HCT116 (cell line): Measurements from ENCODE around the gene AKR1A1. TPM values are rescaled to one million over a fixed set of nuclear protein-coding genes. Genes with fewer than 3 reads are reported as not detected.

Source experiments
- ATAC-seq: fragments of 200-7000 bp; cut with Tn5 transposase; 2 replicates; pipeline ENCODE4 v1.9.1; 2020; ENCODE audit warnings: mild to moderate bottlenecking, moderate library complexity
- BruUV-seq: library from RNA; stranded (reverse); fragments of 400-500 nt; replicated peaks from 2 replicates; lab custom pipeline; 2021; lab: Mats Ljungman, UMichigan
- CTCF ChIA-PET: fragments of 300-600 bp; sonication (Branson Sonifier 250); formaldehyde crosslinking; loops from one replicate; lab custom pipeline; 2021; ENCODE audit warnings: antibody characterized with exemption; lab: Charles Lee
- POLR2A ChIA-PET: fragments of 300-600, 350-600 bp; sonication (Branson Sonifier 250); formaldehyde crosslinking; loops from one replicate; lab custom pipeline; 2021; ENCODE audit warnings: antibody characterized with exemption; lab: Charles Lee
- RAD21 ChIA-PET, 2 experiments: fragments of 300-600 bp; sonication (Branson Sonifier 250); formaldehyde crosslinking; loops; one replicate each; lab custom pipeline; 2023; ENCODE audit warnings: low total read pairs in 2 of 2; ENCODE audit not compliant: uncharacterized antibody in 2 of 2, unreplicated experiment in 2 of 2, low non-redundant PET in 1 of 2; lab: Charles Lee
- DNase-seq: peaks from one replicate; pipeline ENCODE4 v3.0.0-alpha.2; 2010; ENCODE audit warnings: low read depth, low spot score
- H2AFZ ChIP-seq: fragments of 200-600 bp; shearing (Covaris generic), sonication (generic); 2 replicates; pipeline ENCODE4 v1.6.1; 2017; ENCODE audit warnings: low read depth, mixed run types, mixed read lengths, antibody characterized with exemption, low read length; ENCODE audit not compliant: poor library complexity, severe bottlenecking
- H3K27ac ChIP-seq: 2 replicates; pipeline ENCODE4 v1.5.1; 2012; ENCODE audit warnings: low read depth, low read length
- H3K27me3 ChIP-seq: fragments of 200-600 bp; sonication (generic); 2 replicates; pipeline ENCODE4 v1.6.1; 2016; ENCODE audit warnings: mixed run types, low read length, mixed read lengths; ENCODE audit not compliant: insufficient read depth
- H3K36me3 ChIP-seq, 2 experiments: fragments of 200-500 bp in 1 of 2; fragments of 200-600 bp in 1 of 2; sonication (Bioruptor generic) in 1 of 2; sonication (generic) in 1 of 2; 2 replicates each; pipeline versions ENCODE4 v1.5.1 to v1.6.1; 2014 to 2016; ENCODE audit warnings: low read length in 2 of 2, inconsistent platforms in 1 of 2, mixed read lengths in 1 of 2, mixed run types in 1 of 2; ENCODE audit not compliant: insufficient read depth in 2 of 2, control insufficient read depth in 1 of 2
- H3K4me1 ChIP-seq, 2 experiments: fragments of 200-600 bp in 1 of 2; sonication (generic) in 1 of 2; 2 replicates each; pipeline versions ENCODE4 v1.5.1 to v1.6.1; 2012 to 2017; ENCODE audit warnings: low read length in 2 of 2, inconsistent platforms in 1 of 2, mild to moderate bottlenecking in 1 of 2, mixed read lengths in 1 of 2, mixed run types in 1 of 2, moderate library complexity in 1 of 2; ENCODE audit not compliant: insufficient read depth in 2 of 2, control insufficient read depth in 1 of 2
- H3K4me2 ChIP-seq: fragments of 200-600 bp; sonication (generic); 2 replicates; pipeline ENCODE4 v1.6.1; 2017; ENCODE audit warnings: mixed run types, low read length, mixed read lengths
- H3K4me3 ChIP-seq, 2 experiments: fragments of 200-600 bp in 1 of 2; sonication (generic) in 1 of 2; replicated peaks in 1 of 2; 2 replicates each; pipeline ENCODE4 v1.5.1; 2011 to 2016; ENCODE audit warnings: low read length in 2 of 2, control low read depth in 1 of 2, low read depth in 1 of 2, mild to moderate bottlenecking in 1 of 2, mixed read lengths in 1 of 2, mixed run types in 1 of 2
- H3K79me2 ChIP-seq: fragments of 200-600 bp; sonication (generic); 2 replicates; pipeline ENCODE4 v1.6.1; 2017; ENCODE audit warnings: mild to moderate bottlenecking, mixed run types, low read length, moderate library complexity, mixed read lengths; ENCODE audit not compliant: insufficient read depth
- H3K9ac ChIP-seq: fragments of 200-600 bp; sonication (generic); 2 replicates; pipeline ENCODE4 v1.6.1; 2016; ENCODE audit warnings: low read length, mixed read lengths
- H3K9me2 ChIP-seq: fragments of 200-600 bp; sonication (generic), shearing (Covaris generic); 2 replicates; pipeline ENCODE4 v1.6.1; 2017; ENCODE audit warnings: mixed run types, mild to moderate bottlenecking, moderate library complexity; ENCODE audit not compliant: insufficient read depth
- H3K9me3 ChIP-seq, 2 experiments: fragments of 200-500 bp in 1 of 2; fragments of 200-600 bp in 1 of 2; sonication (Bioruptor generic) in 1 of 2; sonication (generic) in 1 of 2; 2 replicates each; pipeline ENCODE4 v1.6.1; 2014 to 2017; ENCODE audit warnings: low read length in 2 of 2, mixed read lengths in 2 of 2, inconsistent platforms in 1 of 2, low read depth in 1 of 2, mild to moderate bottlenecking in 1 of 2, mixed run types in 1 of 2, moderate library complexity in 1 of 2; ENCODE audit not compliant: control insufficient read depth in 1 of 2, insufficient read depth in 1 of 2
- H4K20me1 ChIP-seq: fragments of 200-600 bp; sonication (generic), shearing (Covaris generic); 2 replicates; pipeline ENCODE4 v1.6.1; 2017; ENCODE audit warnings: mixed run types, mild to moderate bottlenecking, moderate library complexity; ENCODE audit not compliant: insufficient read depth
- CEBPB ChIP-seq: IDR thresholded peaks from 2 replicates; pipeline ENCODE4 v1.6.1; 2012; ENCODE audit warnings: low read depth
- CTCF ChIP-seq, 3 experiments: fragments of 200-600 bp in 1 of 3; sonication (generic) in 1 of 3; IDR thresholded peaks in 2 of 3; conservative IDR thresholded peaks in 1 of 3; 2 replicates each; pipeline ENCODE4 v1.5.1; 2012 to 2017; ENCODE audit warnings: low read depth in 2 of 3, low read length in 2 of 3, antibody characterized with exemption in 1 of 3, borderline replicate concordance in 1 of 3, control low read depth in 1 of 3, mild to moderate bottlenecking in 1 of 3, mixed read lengths in 1 of 3, mixed run types in 1 of 3, moderate library complexity in 1 of 3; ENCODE audit not compliant: insufficient read depth in 1 of 3
- EZH2phosphoT487 ChIP-seq: fragments of 200-600 bp; IDR thresholded peaks from 2 replicates; pipeline ENCODE4 v1.6.1; 2018; ENCODE audit warnings: antibody characterized with exemption, borderline replicate concordance
- POLR2A ChIP-seq: IDR thresholded peaks from 2 replicates; pipeline ENCODE4 v1.7.0; 2011; ENCODE audit warnings: borderline replicate concordance; ENCODE audit not compliant: insufficient read depth, insufficient read length; ENCODE audit errors: extremely low read depth
- POLR2AphosphoS5 ChIP-seq: IDR thresholded peaks from 2 replicates; pipeline ENCODE4 v1.6.1; 2011; ENCODE audit warnings: mild to moderate bottlenecking, low read depth, low read length, moderate library complexity
- SIN3A ChIP-seq: IDR thresholded peaks from 2 replicates; pipeline ENCODE4 v1.6.1; 2012; ENCODE audit warnings: low read depth
- SP1 ChIP-seq: IDR thresholded peaks from 2 replicates; pipeline ENCODE4 v1.6.1; 2012; ENCODE audit warnings: low read depth
- SRF ChIP-seq: IDR thresholded peaks from 2 replicates; pipeline ENCODE4 v1.6.1; 2012; ENCODE audit warnings: low read depth
- ZBTB33 ChIP-seq: IDR thresholded peaks from 2 replicates; pipeline ENCODE4 v1.6.1; 2011; ENCODE audit warnings: mild to moderate bottlenecking, low read length, moderate library complexity; ENCODE audit not compliant: insufficient replicate concordance; ENCODE audit errors: extremely low read depth
- intact Hi-C: fragments of 100-400 bp; cut with micrococcal nuclease; formaldehyde crosslinking; loops from 2 replicates; pipeline ENCODE4 v1.10.0; 2022
- total RNA-seq: library from RNA; stranded (reverse); gene quantifications from one replicate; pipeline ENCODE4 v1.2.1, GENCODE V29; 2021; ENCODE audit not compliant: unreplicated experiment

AKR1A1 gene
- total RNA-seq, 1 experiment from 2014 or later = 199 TPM

GRCh38 chr1:45545553-45546310 is 4.9 kb upstream of the AKR1A1 start (continued):
- TF ChIP-seq ZBTB33 (no peak), POLR2A (no peak), SRF (no peak), EZH2phosphoT487 (no peak), CEBPB (no peak), SP1 (no peak), SIN3A (no peak), CTCF (IDR thresholded peaks at IDR 0.05 in 2 of 3, conservative IDR thresholded peaks at IDR 0.05 in 1 of 3; ENCODE audit: borderline replicate concordance in 1 of 3, insufficient read depth in 1 of 3, low read depth in 2 of 3, low read length in 2 of 3) (no peak)

- ATAC-seq (no peak), DNase-seq (no peak)
- ChIA-PET RAD21 (interaction anchor here in 1 of 2 experiments (1.0 kb wide), 1 partner anchor 30 kb away, joined by 4 read pairs; the partner anchor contains the start of gene PRDX1), CTCF (interaction anchor here (1.2 kb wide), 1 partner anchor 30 kb away, joined by 3 read pairs; the partner anchor contains the start of gene PRDX1), POLR2A (interaction anchor here (0.9 to 1.8 kb wide), 5 partner anchors 10 to 32 kb away, joined by 4 to 20 read pairs (median 6); partner anchors contain the start of gene PRDX1)
- H3K27ac ChIP-seq = peak overlapping the region; percentile 87; the same call in 1 of the 2 replicates
- H3K27me3 ChIP-seq = no peaks in the 10 kb centered on the region
- TF ChIP-seq POLR2AphosphoS5 = no peak
- H3K79me2 ChIP-seq = peaks cover 31% of the 10 kb centered on the region
- BruUV-seq = no TSS peak
- peaks cover 2% of the 10 kb centered on the region; the same call in 1 of the 2 replicates for H3K9me2 ChIP-seq
- H3K4me1 ChIP-seq = peaks cover 15 to 35% of the 10 kb centered on the region in 2 experiments; a peak in 3 of 4 replicates
- H4K20me1 ChIP-seq = no peaks in the 10 kb centered on the region
- H3K4me2 ChIP-seq = peak overlapping the region; percentile 93
- peak overlapping the region; percentile 87 for H3K9ac ChIP-seq
- peaks cover 6 to 15% of the 10 kb centered on the region in 2 experiments; a peak in 2 of 4 replicates for H3K36me3 ChIP-seq
- H3K4me3 ChIP-seq = peak overlapping the region; percentile 89 to 96
- intact Hi-C loops = loop anchor here (2.0 kb wide), 2 partner anchors 29 to 39 kb away; no protein-coding TSS in a partner anchor
- H3K9me3 ChIP-seq = no peaks in the 10 kb centered on the region
- no peak overlapping the region for H2AFZ ChIP-seq
Measured at GRCh38 chr1:45551684-45552083, 1.1 kb downstream of the AKR1A1 start.
